NCI-H446 (cell line): ENCODE data around the gene ERAL1.
"Not testable (repeated sequence)": the region's sequence is repeated elsewhere in the genome, so short reads cannot be mapped to it uniquely, and the experiment has no call there.

Experiments used
- DNase-seq, 2 experiments: peaks; one replicate each; lab custom pipeline; 2025; lab: John Stamatoyannopoulos, UW

The ERAL1 gene

DNA sequence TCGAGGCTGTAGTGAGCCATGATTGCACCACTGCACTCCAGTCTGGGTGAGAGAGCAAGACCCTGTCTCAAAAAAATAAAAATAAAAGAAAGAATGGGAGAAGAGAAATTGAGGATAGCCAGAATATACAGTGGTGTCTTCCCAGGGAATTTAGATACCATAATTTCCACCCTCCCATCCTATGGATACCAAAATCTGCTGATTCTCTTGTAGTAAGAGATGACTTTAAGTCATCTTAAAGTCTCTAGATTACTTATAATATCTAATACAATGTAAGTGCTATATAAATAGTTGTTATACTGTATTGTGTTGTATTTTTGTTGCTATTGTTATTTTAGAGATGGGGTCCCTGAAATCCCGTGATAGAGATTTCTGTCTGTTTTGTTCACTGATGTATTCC, 1.5 kb upstream of the ERAL1 start:
- DNase-seq = no peak

DNA sequence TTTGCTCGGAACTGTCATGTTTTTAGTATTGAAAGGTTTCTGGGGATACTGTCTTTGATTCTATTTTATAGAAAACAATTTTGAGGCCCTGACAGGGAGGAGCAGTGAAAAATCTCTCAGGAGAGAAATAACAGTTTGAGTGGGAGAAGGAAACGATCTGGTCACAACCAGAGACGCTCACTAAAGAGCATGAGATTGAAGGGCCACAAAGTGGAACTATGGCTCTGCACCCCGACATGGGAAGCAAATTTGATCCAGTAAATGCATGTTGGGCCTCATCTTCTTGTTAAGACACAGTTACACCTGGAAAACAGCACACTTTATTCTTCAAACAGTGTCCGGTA, 492 bp downstream of the ERAL1 start:
- DNase-seq = no peak

DNA sequence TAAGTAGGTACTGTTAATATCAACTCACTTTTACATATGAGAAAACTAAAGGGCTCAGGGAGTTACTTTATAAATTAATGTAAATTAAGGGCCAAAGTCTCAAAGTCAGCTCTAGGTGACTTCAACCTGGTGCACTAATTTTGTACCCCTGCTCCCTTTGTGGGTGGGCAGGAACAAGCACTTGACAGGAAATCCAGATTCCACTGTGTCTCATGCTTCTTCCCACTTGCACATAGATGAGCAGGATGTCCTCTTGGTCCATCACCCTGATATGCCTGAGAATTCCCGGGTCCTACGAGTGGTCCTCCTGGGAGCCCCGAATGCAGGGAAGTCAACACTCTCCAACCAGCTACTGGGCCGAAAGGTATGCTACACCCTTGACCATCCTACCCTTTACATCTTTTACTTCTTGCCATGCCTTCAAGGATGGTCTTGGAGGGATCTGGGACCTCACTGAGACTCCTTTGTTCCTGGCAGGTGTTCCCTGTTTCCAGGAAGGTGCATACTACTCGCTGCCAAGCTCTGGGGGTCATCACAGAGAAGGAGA, 1.3 kb downstream of the ERAL1 start:
- no peak for DNase-seq

GRCh38 chr17:28857905-28858800, 3.3 kb downstream of the ERAL1 start:
- DNase-seq = no peak

DNA sequence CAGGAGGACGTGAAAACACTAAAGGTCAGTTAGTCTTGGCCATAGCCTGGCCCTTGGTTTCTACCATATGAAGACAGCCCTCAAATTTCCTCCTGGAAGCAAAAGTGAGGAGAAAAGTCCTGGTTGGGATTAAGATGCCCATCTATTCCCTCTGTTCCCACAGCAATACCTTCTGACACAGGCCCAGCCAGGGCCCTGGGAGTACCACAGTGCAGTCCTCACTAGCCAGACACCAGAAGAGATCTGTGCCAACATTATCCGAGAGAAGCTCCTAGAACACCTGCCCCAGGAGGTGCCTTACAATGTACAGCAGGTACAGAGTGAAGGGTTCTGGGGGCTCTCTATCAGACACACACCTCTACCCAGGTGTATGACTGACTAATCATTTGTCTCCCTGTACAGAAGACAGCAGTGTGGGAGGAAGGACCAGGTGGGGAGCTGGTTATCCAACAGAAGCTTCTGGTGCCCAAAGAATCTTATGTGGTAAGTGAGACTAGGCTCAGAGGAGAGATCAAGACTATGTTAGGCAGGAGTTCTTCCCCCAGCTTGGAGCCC, 4.1 kb downstream of the ERAL1 start:
- DNase-seq = no peak

DNA sequence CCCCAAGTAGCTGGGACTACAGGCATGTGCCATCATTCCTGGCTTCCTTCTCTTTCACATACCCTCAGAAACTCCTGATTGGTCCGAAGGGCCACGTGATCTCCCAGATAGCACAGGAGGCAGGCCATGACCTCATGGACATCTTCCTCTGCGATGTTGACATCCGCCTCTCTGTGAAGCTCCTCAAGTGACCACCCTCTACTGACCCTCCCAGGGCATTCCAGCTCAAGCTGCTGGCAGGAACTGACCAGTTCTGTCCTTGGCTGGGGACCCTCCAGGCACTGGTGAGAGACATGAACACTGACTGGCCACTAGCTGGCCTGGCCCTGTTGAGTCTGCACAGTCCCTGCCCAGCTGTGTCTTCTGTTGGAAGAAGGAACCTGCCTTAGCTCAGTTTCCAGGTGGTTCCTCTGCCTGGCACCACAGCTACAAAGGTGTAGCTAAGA, 5.6 kb downstream of the ERAL1 start:
- DNase-seq = no peak

- DNase-seq = no peak
These were observed 6.8 kb downstream of the ERAL1 start for GRCh38 chr17:28861393-28862203.

DNA sequence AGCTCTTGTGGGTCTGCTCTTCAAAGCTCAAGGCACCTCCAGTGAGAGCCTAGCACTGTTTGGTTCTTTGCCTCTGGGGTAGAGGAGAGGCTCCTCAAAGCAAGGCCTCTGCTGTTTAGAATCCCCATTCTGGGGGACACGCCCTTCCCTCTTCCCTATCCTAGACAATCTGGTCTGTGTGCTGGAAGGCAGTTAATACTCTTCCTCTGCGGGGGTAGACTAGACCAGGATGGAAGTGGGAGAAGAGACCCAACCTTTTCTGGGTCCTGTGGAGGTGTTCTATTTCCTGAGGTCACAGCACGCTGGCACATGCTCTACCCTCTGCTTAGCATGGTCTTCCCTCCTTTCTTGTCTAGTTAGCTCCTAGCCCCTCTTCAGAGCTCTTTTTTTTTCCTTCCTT, 7.7 kb downstream of the ERAL1 start:
- no peak for DNase-seq

GRCh38 chr17:28863953-28864352, 9.1 kb downstream of the ERAL1 start:
- no peak for DNase-seq

DNA sequence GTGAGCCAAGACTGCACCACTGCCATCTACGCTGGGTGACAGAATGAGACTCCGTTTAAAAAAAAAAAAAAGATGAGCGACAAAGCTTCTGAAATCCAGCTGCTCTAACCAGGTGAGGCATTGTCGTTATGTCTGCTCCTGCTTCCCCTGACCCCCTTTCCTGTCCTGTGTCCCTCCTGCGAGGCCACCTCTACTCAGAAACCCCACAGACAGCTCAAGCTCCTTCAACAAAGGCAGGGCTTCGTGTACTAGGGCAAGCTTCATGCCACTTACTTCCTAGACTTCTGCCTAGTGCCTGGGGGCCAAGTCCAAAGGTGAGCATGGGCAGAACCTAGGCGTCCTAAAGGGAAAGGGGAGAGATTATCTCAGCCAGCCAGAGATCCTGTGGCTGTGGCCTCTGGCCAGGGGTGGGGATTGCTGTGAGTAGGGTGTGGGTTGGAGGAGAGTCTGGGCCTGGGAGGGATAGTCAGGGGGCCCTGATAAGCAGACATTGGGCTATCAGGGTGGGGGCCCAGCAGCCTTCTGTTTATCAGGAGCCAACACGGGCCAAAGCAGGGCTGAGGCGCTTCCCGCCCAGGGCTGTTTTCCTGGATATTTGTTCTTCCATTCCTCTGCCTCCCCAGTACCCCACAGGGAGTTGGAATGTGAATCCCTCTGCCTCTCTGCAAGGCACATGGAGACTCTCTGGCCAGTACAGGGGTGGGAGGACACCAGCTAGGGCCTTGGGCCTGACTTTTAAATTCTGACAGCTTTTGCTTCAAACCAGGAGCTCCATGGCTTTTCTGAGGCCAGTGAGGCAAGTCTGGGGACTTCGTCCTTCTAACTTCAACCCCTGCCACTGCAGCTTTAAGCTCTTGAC, 10.4 kb downstream of the ERAL1 start:
- DNase-seq = no peak

- DNase-seq = no peak
These were observed 11.3 kb downstream of the ERAL1 start for GRCh38 chr17:28865946-28866752.

GRCh38 chr17:28867276-28867675, 12.5 kb downstream of the ERAL1 start:
- DNase-seq = no peak

- DNase-seq = no peak
These were observed 16.3 kb downstream of the ERAL1 start for GRCh38 chr17:28871056-28871579.

GRCh38 chr17:28873839-28874238, 19.0 kb downstream of the ERAL1 start:
- DNase-seq = no peak

DNA sequence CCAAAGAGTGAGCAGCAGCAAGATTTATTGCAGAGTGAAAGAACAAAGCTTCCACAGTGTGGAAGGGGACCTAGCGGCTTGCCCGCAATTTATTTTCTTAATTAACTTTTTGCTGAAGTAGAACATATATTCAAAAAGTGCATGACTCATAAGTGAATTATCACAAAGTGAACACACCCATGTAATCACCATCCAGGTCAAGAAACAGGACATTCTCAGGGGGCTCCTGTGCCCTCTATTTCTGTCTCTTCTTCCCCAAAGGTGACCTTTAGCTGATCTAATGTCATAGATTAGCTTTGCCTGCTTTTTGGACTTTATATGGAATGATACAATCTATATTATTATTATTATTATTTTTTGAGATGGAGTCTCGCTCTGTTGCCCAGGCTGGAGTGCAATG, 19.9 kb downstream of the ERAL1 start:
- DNase-seq = no peak

GRCh38 chr17:28875848-28876550, 21.2 kb downstream of the ERAL1 start:
- no peak for DNase-seq

DNA sequence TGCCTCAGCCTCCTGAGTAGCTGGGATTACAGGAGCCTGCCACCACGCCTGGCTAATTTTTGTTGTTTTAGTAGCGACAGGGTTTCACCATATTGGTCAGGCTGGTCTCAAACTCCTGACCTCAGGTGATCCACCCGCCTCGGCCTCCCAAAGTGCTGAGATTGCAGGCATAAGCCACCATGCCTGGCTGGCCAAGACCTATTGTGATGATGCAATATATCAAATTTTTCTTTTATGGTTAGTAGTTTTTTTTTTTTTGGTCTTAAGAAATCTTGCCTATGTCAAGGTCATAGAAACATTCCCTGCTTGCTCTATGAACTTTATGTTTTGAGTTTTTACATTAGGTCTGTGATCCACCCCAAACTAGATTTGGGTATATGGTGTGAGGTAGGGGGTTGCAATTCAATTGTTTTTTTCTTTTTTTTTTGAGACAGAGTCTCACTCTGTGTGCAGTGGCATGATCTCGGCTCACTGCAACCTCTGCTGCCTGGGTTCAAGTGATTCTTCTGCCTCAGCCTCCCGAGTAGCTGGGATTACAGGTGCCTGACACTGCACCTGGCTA, 22.4 kb downstream of the ERAL1 start:
- DNase-seq = not testable (repeated sequence)

GRCh38 chr17:28878158-28878910, 23.5 kb downstream of the ERAL1 start:
- no peak for DNase-seq

- no peak for DNase-seq
These were observed 24.2 kb downstream of the ERAL1 start for GRCh38 chr17:28878981-28879380.
